HepG2 (cell line): Measurements from ENCODE around the gene DAG1. TPM values are rescaled to one million over a fixed set of nuclear protein-coding genes. Genes with fewer than 3 reads are reported as not detected.
A peak's percentile ranks its signal among the peaks of the same experiment; 100 is the strongest.

Experiments
- CREB3 ChIP-seq: sonication (generic); formaldehyde crosslinking; IDR thresholded peaks from 2 replicates; pipeline ENCODE4 v1.5.0; 2020; ENCODE audit warnings: missing genetic modification reagents
- ETV6 ChIP-seq: sonication (generic); formaldehyde crosslinking; conservative IDR thresholded peaks from 2 replicates; pipeline ENCODE4 v1.4.0; 2020; ENCODE audit warnings: missing genetic modification reagents
- GMEB1 ChIP-seq: sonication (generic); formaldehyde crosslinking; IDR thresholded peaks from 2 replicates; pipeline ENCODE4 v1.5.1; 2020; ENCODE audit warnings: missing genetic modification reagents, mild to moderate bottlenecking, borderline replicate concordance
- HDAC1 ChIP-seq: sonication (generic); formaldehyde crosslinking; IDR thresholded peaks from 2 replicates; pipeline ENCODE4 v1.5.1; 2020; ENCODE audit warnings: mild to moderate bottlenecking, missing genetic modification reagents
- MBNL3 ChIP-seq: fragments of 250-450 bp; sonication (Bioruptor Pico); conservative IDR thresholded peaks from 2 replicates; pipeline ENCODE4 v1.8.0; 2022; ENCODE audit warnings: mild to moderate bottlenecking, inconsistent platforms
- MED8 ChIP-seq: sonication (generic); formaldehyde crosslinking; IDR thresholded peaks from 2 replicates; pipeline ENCODE4 v1.8.1; 2023; ENCODE audit warnings: mild to moderate bottlenecking, missing genetic modification reagents; ENCODE audit not compliant: insufficient replicate concordance
- NFE2 ChIP-seq: sonication (generic); formaldehyde crosslinking; IDR thresholded peaks from 2 replicates; pipeline ENCODE4 v1.4.0; 2020; ENCODE audit warnings: missing genetic modification reagents
- POLR2G ChIP-seq: fragments of 200-400 bp; formaldehyde crosslinking; IDR thresholded peaks from 2 replicates; pipeline ENCODE4 v1.6.1; 2018; ENCODE audit warnings: mild to moderate bottlenecking, low read depth, low read length, moderate library complexity
- SAFB2 ChIP-seq: sonication (generic); formaldehyde crosslinking; IDR thresholded peaks from 2 replicates; pipeline ENCODE4 v1.5.1; 2020; ENCODE audit warnings: missing genetic modification reagents, low read depth, mild to moderate bottlenecking, borderline replicate concordance
- SMARCC2 ChIP-seq: fragments of 450-650 bp; IDR thresholded peaks from 2 replicates; pipeline ENCODE4 v1.6.1; 2017; ENCODE audit warnings: antibody characterized with exemption, mild to moderate bottlenecking
- THAP8 ChIP-seq: sonication (generic); formaldehyde crosslinking; IDR thresholded peaks from 2 replicates; pipeline ENCODE4 v1.5.1; 2020; ENCODE audit warnings: missing genetic modification reagents, mild to moderate bottlenecking, borderline replicate concordance
- ZMYM4 ChIP-seq: sonication (generic); formaldehyde crosslinking; IDR thresholded peaks from 2 replicates; pipeline ENCODE4 v1.8.1; 2023; ENCODE audit warnings: mild to moderate bottlenecking, missing genetic modification reagents
- ZNF20 ChIP-seq: sonication (generic); formaldehyde crosslinking; IDR thresholded peaks from 2 replicates; pipeline ENCODE4 v1.4.0; 2020; ENCODE audit warnings: mild to moderate bottlenecking, moderate library complexity, missing genetic modification reagents
- ZNF205 ChIP-seq: IDR thresholded peaks from 2 replicates; pipeline ENCODE4 v1.6.1; 2018; ENCODE audit warnings: missing biosample characterization, missing genetic modification reagents
- ZNF337 ChIP-seq: sonication (generic); formaldehyde crosslinking; IDR thresholded peaks from 2 replicates; pipeline ENCODE4 v1.5.1; 2020; ENCODE audit warnings: missing genetic modification reagents, low read depth, mild to moderate bottlenecking, borderline replicate concordance
- ZNF34 ChIP-seq: sonication (generic); formaldehyde crosslinking; IDR thresholded peaks from 2 replicates; pipeline ENCODE4 v1.4.0; 2020; ENCODE audit warnings: mild to moderate bottlenecking, missing genetic modification reagents, borderline replicate concordance
- ZNF362 ChIP-seq: sonication (generic); formaldehyde crosslinking; IDR thresholded peaks from 2 replicates; pipeline ENCODE4 v1.4.0; 2020; ENCODE audit warnings: missing genetic modification reagents, mild to moderate bottlenecking, borderline replicate concordance
- ZNF512B ChIP-seq: sonication (generic); formaldehyde crosslinking; IDR thresholded peaks from 2 replicates; pipeline ENCODE4 v1.5.1; 2020; ENCODE audit warnings: missing genetic modification reagents, mild to moderate bottlenecking, borderline replicate concordance
- ZNF713 ChIP-seq: sonication (generic); formaldehyde crosslinking; IDR thresholded peaks from 2 replicates; pipeline ENCODE4 v1.4.0; 2020; ENCODE audit warnings: mild to moderate bottlenecking, missing genetic modification reagents
- ZNF747 ChIP-seq: sonication (generic); formaldehyde crosslinking; IDR thresholded peaks from 2 replicates; pipeline ENCODE4 v1.8.1; 2023; ENCODE audit warnings: missing genetic modification reagents, mild to moderate bottlenecking, borderline replicate concordance
- polyA plus RNA-seq, 8 experiments: library from polyadenylated mRNA; depleted of rRNA in 3 of 8; stranded (reverse) in 7 of 8; unstranded in 1 of 8; fragments of >200 nt; fragmentation: Illumina TruSeq in 4 of 8; extraction: Trizol in 4 of 8; gene quantifications; 2 replicates each; pipeline versions ENCODE4 v1.2.1 to v1.2.3, GENCODE V29; 2011 to 2016; ENCODE audit warnings: low read depth in 4 of 8, missing spikeins in 1 of 8, mixed read lengths in 1 of 8; ENCODE audit not compliant: insufficient read depth in 1 of 8
- total RNA-seq, 5 experiments: library from RNA; depleted of rRNA; stranded (reverse); fragments of >200 nt; fragmentation: Illumina TruSeq; extraction: Trizol; gene quantifications; 2 replicates each; pipeline ENCODE4 v1.2.3, GENCODE V29; 2016; ENCODE audit warnings: low read depth in 1 of 5

The DAG1 gene
- total and polyA plus RNA-seq, 2 of the 13 experiments (the other 11 are each of a cell fraction or from before 2014, with no cell fraction given): 47.3 to 50.4 TPM

GRCh38 chr3:49539659-49540560, 69.8 kb downstream of the DAG1 start (continued):
- TF ChIP-seq ZNF362 (CRISPR knock-in tag): no peak
- TF ChIP-seq ZMYM4 (CRISPR knock-in tag): peak; percentile 50; the same call in 1 of the 2 replicates
- no peak for TF ChIP-seq ZNF205 (CRISPR knock-in tag)
- TF ChIP-seq ZNF20 (CRISPR knock-in tag): no peak
- TF ChIP-seq ZNF747 (CRISPR knock-in tag): peak; percentile 73; the same call in 1 of the 2 replicates
- peak; percentile 59; the same call in 1 of the 2 replicates for TF ChIP-seq GMEB1 (CRISPR knock-in tag)
- no peak for TF ChIP-seq ETV6
- 0 out of 2 replicates have a peak, but pooled peaks have one; percentile 65 for TF ChIP-seq ZNF337 (CRISPR knock-in tag)
- TF ChIP-seq ZNF34 (CRISPR knock-in tag): no peak
- no peak for TF ChIP-seq SMARCC2
- TF ChIP-seq HDAC1 (CRISPR knock-in tag): peak; percentile 59
- TF ChIP-seq ZNF713 (CRISPR knock-in tag): no peak
- TF ChIP-seq CREB3 (CRISPR knock-in tag): no peak
- no peak for TF ChIP-seq MBNL3 (CRISPR knock-in tag)
- TF ChIP-seq THAP8 (CRISPR knock-in tag): peak; percentile 79; the same call in 1 of the 2 replicates
- no peak for TF ChIP-seq ZNF512B
- peak; percentile 79 for TF ChIP-seq POLR2G
- no peak for TF ChIP-seq MED8 (CRISPR knock-in tag)
- TF ChIP-seq NFE2: no peak
- TF ChIP-seq SAFB2 (CRISPR knock-in tag): no peak
